GM19463 (cell line): ENCODE measurements around the gene MBL2.

Experiments used
- ATAC-seq: cut with Tn5 transposase; IDR thresholded peaks from one replicate; pipeline ENCODE4 v1.9.1; 2021; ENCODE audit warnings: mild to moderate bottlenecking, moderate library complexity; ENCODE audit not compliant: unreplicated experiment

MBL2 gene

GRCh38 chr10:52772623-52773022, at the start of gene MBL2:
MBL2 (minus strand) TSS chr10:52772784; CDS start chr10:52771635, 1,149 bp downstream.
- no peak for ATAC-seq

DNA sequence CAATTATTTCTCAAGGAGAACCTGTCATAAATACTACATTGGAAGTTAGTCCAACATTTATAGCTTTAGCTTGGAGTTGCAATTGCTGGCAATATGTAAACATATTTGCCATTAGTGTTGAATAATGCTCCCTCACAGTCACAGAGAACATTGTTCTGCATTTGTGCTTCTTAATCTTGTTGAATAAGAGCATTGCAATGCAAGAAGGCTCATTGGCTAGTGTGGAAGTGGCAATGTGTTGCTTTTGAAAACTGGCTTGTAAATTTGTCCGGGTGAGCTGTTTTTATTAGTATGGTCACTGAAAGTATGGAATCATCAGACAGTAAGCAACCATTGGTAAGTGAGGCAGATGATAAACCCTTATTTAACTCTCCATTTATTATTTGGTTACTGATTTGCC, 47.7 kb upstream of the MBL2 start:
- no peak for ATAC-seq

GRCh38 chr10:52818019-52818418, 45.4 kb upstream of the MBL2 start:
- ATAC-seq = peak; percentile 92

- ATAC-seq = peak; percentile 37
Observed at GRCh38 chr10:52814506-52814905, 41.9 kb upstream of the MBL2 start.

DNA sequence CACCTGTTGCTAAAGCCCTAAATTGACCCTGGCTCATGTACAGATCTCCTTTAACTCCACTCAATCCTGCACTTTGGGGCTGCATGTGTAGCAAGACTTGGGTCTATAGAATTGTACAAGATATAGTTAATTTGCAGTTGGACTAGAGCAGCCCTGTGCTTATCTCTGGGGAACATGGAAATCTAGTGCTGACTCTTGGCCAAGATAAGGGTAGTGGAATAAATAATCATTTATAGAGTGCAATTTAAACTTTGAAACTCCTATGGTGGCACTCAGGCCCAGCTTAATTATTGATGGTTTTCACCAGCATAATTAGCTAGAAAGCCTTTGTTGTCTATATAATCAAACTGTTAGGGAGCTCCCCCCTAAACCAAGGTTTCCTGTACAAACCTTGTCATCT, 39.2 kb upstream of the MBL2 start:
- no peak for ATAC-seq

DNA sequence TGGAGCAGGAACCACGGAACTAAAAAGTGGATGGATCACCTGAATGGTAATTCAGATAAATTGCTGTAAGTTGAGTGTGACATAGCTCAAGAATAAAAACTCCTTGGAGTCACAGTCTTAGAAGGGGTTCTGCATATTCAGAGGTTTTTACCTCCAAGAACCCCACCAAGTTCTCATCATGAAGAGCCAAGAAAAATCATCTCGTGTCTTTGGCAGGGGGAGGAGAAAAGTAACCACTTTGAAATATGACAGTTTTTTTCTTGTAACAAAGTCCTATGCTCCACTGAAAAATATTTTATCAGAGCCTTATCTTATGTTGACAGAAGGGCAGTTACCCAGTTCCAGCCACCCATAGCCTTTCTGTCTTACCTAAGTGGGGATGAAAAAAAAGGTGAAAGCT, 38.2 kb upstream of the MBL2 start:
- ATAC-seq = no peak

GRCh38 chr10:52807803-52808202, 35.2 kb upstream of the MBL2 start:
- ATAC-seq = peak; percentile 75

- ATAC-seq = no peak
Observed at GRCh38 chr10:52805414-52806285, 33.1 kb upstream of the MBL2 start.

- ATAC-seq = no peak
Observed at GRCh38 chr10:52801947-52802346, 29.4 kb upstream of the MBL2 start.

- no peak for ATAC-seq
Observed at GRCh38 chr10:52786098-52786497, 13.5 kb upstream of the MBL2 start.

GRCh38 chr10:52785418-52785817, 12.8 kb upstream of the MBL2 start:
- no peak for ATAC-seq

GRCh38 chr10:52783726-52784125, 11.1 kb upstream of the MBL2 start:
- no peak for ATAC-seq

GRCh38 chr10:52782554-52782953, 10.0 kb upstream of the MBL2 start:
- no peak for ATAC-seq

- peak; percentile 18 for ATAC-seq
Observed at GRCh38 chr10:52780391-52781155, 8.0 kb upstream of the MBL2 start.

DNA sequence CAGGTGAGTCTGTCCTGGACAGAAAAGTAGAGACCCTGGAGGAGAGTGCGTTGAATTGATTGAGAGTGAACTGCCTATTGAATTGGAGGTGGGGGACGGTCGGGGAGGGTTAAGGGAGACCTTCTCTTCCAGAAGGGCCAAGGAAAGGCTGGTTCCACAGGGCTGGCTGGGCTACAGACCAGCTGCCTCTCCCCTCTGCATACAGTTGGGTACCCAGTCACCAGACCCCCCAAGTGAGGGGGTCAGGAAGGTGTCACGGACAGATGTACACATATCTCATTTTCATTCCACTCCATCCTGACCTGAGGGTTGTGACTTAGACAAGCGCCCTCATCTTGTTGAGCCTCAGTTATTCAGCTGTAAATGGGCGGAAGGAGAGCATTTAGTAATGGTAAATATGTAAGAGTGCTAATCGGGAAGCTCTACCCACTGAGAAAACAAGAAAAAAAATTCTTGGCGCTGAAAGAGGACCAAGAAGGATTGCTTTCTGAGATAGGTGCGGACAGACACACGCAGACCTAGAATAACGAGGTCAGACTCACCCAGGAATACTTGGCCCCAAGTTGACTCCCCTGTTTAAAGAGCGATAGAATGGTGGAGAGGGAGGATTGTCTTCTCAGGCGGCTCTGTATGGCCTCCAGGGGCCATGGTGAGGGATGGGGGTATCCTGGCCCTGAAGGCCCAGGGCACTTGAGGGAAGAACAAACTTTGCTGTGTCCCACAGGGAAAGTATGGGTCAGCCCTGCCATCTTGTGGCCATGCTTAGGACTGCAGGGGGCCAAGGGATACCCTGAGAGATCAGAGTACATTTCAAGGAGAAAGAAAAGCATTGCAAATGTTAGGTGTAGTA, 7.2 kb upstream of the MBL2 start:
- ATAC-seq = peak; percentile 93

DNA sequence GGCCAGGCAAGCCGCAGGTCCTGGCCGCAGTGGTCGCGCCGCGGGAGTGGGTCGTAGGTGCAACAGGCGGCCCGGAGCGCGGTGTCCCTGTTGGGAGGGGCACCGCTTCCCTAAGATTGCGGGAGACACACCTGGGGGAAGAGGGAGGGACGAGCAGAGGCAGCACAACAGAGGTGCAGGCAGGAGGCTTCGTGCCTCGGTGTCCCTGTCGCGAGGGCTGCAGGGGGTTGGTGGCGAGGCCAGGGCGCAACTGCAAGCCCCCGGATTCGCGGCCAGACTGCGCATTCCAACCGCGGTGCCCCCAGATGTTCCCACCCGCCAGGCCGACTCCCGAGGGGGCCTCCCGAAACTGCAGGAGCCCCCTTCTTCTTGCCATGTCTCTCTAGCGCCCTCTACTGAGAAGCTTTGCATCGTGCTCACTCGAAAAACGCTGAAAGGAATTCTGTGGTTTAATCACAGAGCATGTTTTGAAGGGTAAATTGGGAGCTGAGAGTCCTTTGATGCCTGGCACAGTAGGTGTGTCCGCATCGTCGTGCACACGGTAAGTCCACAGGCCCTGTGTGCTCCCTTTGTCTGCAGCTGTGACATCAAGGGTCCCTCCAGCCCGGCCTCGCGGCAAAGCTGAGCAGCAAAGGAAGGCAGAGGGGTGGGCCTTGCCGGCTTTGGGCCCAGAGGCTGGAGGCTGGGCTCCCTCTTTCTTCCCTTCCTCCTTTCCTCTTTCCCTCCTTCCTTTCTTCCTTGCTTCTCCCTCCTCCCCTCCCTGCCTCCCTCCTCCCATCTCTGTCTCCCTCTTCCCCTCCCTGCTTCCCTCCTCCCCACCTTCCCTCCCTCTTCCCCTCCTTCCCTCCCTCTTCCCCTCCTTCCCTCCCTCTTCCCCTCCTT, 6.2 kb upstream of the MBL2 start:
- no peak for ATAC-seq

DNA sequence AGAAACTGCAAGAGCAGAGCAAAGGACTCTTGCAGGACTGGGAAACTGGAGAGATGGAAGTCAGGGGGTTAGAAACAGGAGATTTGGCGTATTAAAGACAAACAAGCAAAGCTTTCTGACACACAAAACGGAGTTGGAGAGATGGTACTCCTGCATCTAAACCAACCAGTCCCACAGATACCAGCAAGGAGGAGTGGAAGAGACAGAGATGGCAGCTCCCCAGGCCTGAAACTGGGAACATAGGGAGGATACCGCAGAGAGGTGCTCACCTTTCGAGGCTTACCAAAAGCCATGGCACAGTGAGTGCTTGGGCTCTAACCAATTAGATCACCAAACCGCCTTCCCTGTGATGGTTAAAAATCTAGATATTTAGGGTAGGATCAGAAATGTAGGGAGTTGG, 4.8 kb upstream of the MBL2 start:
- ATAC-seq = no peak

DNA sequence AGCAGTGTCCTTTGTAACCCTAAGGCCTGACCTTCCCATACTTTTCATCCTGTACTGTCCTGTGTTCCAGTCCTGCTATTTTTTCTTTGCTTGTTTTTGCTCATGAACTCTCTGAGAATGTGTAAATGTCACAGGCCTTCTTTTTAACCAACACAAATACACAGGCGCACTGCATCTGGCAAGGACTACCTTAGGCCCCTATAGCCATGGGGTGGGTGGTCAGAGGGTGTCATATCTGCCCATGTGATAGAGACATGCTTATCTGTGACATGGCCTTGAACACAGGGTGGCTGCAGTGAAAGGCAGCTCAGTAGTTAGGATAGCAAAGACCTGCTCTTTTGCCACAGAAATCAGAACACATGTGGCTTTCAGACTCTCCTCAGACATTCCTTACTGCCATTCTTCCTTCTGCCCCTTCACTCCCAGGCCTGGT, 3.9 kb upstream of the MBL2 start:
- no peak for ATAC-seq

DNA sequence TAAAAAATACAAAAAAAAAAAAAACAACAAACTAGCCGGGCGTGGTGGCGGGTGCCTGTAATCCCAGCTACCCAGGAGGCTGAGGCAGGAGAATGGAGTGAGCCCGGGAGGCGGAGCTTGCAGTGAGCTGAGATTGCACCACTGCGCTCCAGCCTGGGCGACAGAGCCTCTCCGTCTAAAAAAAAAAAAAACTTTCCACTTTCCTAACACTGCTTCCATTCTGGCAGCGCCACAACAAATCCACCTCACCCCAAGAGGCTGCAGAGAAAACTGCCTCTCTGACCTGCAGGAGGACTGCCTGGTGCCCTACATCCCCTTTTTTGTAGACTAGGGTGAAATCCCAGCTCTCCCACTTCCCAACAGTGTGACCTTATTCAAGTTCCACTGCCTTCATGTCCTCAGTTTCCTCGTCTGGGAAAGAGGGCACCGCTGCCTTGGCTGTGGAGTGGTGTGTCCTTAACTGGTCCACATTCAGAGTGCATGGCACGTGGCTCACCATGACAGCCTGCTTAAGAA, 2.6 kb upstream of the MBL2 start:
- no peak for ATAC-seq

DNA sequence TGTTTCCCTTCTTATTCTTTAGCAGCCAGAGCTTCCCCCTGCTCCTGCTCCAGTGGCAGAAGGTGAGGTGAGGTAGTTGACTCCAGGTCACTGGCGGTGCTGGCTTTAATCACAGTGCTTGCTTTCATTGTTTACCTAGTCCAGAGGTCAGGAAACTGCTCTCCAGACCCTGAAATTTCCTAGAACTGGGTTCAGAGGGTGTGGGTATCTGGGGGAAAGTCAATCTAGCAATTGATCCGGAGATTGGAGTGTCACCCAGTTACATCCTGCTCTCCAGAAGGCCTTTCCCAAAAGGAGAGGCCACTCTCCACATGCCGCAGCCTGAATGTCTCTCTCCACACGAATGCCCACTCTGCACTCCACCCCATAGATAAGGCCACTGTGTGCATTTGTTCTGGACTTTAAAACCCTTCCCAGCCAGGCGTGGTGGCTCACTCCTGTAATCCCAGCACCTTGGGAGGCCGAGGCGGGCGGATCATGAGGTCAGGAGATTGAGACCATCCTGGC, 2.1 kb upstream of the MBL2 start:
- ATAC-seq = no peak
